ENCODE data around the gene USP6.
"Not testable (repeated sequence)": the region's sequence is repeated elsewhere in the genome, so short reads cannot be mapped to it uniquely, and the experiment has no call there.

Gene USP6

DNA sequence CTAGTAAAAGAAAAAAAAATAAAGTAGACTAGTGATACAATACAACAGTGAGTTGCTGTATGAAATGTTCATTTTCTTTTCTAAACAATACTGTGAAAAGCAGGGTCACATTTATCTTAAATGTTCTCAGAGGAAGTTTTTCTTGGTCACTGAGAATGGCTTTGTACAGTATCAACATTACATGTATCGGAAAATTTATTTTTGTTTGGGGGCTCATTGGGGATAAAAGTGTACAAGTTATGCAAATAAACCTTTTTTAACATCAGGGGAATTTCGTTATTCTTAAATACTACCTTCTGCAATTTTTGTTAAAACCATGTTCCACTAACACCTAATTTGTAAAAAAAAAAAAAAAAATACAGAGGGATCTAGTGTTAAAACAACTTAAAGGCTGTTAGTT is 84.5 kb downstream of the USP6 start:
- no peak for DNase-seq

DNA sequence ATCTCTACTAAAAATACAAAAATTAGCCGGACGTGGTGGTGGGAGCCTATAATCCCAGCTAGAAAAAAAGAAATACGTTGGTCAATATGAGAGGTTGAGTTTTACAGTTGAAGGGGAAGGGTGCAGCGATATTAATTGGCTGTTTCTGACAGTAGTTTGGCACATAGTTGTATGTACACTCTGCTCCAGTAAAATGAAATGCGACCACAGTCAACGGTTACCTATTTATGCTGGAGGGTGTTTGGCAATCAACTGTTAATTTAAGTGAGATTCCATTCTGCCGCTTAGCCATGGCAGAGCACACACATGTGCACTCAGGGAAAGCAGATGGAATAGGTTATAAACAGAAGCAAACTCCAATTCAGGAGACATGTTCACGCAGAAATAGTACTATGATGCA is 85.2 kb downstream of the USP6 start:
- no peak for DNase-seq

DNA sequence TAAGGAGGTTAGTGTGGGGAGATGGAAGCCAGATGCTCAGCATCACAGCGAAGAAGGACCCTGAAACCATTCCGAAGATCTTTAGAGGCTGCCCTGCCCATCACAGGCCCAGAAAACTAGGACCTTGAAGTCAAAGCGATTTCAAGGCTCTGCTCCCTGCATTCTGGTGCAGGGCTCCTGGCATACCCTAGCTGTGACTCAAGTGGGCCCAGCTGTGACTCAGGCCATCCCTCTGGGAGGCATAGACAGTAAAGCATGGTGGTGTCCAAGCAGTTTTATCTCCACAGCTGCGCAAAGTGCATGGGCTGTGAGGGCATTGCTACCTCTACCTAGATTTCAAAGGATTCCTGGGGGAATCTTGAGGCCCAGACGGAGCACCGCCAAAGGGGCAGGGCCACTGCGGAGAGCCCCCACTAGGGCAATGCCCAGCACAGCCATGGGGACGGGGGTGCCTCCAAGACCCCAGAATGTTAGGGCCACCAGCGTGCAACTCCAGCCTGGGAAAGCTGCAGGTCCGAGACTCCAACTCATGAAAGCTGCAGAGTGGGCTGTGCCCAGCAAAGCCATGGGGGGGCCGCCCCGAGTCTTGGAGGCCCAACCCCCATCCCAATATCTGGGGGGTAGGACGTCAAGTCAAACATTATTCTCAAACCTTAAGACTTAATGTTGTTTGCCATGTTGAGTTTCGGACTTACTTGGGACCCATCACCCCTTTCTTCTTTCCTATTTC is 87.5 kb downstream of the USP6 start:
- no peak for DNase-seq

DNA sequence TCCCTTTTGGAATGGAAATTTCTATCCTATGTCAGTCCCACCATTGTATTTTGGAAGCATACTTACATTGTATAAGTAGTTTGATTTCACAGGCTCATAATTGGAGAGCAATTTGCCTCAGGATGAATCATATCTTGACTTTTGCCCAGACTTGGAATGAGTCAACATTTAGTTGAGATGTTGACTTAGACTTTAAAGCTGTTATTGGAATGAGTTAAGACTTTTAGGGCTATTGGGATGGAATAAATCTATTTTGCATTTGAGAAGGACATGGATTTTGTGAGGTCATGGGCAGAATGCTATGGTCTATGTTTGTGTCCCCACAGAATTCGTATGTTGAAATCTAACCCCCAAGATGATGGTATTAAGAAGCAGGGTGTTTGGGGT is 88.1 kb downstream of the USP6 start:
- DNase-seq = no peak

DNA sequence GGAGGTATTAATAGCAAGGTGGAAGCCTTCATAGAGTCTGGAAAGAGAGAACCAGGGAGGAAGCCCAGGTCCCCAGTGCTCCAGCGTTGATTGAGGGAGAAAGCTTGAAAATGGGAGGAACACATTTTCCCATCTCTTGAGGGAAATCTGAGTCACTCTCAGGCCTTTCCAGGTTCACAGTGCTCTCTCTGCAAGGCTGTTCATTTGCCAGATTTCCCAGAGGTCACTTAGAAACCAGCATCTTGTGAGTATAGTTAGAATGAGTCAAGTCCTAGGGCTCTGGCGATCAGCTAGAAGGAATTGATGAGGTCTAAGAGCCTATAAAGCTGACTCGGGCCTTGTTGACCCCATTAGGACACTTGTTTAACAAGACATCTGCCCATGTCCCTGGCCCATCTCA is 93.6 kb downstream of the USP6 start:
- DNase-seq = no peak

DNA sequence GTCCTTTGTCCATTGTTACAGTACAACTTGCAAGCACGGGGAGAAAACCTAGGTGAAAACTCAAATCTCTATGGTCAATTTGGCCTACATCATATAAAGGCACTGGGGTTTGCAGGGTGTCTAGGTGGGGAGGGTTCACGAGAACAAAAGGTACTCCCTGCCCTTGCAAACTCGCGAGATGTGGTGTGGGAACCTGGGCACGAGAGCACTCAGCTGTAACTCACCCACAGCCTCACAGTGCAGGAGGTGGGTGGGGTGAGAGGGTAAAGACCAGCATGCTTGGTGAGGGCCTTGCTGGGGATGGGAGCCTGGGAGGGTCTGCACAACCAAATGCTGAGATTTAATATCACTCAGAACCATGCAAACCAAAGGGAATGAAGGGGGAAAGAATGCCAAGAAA is 94.3 kb downstream of the USP6 start:
- DNase-seq = no peak

DNA sequence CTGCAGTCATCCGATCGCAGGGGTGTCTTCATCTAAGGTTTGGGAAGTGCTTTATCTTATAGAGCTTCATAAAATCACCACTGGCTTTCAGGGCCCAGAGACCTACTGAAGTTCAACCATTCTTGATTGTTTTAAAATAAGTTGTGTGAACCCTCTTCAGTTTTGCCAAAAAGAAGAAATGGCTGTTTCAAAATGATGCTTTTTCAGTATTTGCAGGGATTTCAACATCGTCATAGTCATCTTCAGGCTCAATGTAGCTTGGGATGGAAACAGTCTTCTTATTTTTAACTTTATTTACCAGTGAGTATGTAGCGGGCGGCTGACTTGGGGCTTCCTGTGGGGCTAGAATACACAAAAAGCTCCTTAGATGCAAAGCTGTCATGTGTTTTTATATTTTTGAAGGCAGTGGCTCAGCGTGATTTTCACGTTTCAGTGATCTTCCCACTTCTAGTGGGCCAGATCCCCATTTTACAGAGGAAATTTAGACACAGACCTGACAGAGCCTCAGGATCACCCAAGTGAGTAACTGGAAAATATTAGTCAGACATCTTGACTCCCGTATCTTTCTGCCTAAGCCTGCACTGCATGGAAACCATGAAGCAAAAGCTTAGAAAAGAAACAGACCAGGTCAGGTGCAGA is 94.9 kb downstream of the USP6 start:
- no peak for DNase-seq

DNA sequence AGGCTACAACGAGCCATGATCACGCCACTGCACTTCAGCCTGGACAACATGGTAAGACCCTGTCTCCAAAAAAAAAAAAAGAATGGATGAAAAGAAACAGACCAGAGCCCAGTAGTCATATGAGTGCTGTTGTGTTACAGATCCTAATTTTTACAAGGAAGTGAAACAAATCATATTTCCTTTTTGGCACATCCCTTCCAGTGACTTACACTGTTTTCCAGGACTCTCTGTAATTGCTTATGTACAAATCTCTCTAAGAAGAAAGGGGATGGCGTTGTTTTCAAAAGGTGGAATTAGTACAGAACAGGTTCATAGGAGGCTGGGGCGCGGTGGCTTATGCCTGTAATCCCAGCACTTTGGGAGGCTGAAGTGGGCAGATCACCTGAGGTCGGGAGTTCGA is 95.6 kb downstream of the USP6 start:
- no peak for DNase-seq

DNA sequence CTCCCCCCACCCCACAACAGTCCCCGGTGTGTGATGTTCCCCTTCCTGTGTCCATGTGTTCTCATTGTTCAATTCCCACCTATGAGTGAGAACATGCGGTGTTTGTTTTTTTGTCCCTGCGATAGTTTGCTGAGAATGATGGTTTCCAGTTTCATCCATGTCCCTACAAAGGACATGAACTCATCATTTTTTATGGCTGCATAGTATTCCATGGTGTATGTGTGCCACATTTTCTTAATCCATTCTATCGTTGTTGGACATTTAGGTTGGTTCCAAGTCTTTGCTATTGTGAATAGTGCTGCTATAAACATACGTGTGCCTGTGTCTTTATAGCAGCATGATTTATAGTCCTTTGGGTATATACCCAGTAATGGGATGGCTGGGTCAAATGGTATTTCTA is 101.7 kb downstream of the USP6 start:
- not testable (repeated sequence) for DNase-seq

DNA sequence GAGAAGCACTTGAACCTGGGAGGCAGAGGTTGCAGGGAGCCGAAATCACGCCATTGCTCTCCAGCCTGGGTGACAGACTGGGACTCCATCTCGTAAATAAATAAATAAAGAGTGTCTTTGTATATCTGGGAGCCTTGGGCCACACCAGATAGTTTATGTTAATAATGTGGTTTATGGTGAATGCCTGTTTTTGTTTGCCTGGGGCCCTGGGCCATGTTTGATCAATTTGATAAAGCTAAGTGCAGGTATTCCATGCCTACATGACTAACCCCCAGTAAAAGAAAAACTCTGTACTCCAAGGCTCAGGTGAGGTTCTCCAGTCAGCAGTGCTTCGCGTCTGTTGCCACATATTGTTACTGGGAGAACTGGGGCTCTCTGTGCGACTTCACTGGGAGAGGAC is 103.7 kb downstream of the USP6 start:
- no peak for DNase-seq

DNA sequence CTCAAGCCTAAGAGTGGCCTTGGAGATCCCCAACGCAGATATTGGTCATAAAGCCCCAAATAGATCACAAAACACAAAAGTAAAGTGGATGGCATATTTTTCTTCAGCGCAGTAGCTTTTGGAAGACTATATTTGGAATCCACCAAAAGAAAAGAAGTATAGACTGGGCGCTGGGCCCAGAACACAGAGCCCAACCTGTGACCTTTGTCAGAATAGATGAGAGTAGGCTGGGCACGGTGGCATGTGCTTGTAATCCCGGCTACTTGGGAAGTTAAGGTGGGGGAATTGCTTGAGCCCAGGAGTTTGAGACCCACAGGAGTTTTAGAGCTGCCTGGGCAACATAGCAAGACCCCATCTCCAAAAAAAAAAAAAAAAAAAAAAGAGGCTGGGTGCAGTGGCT is 104.2 kb downstream of the USP6 start:
- no peak for DNase-seq

DNA sequence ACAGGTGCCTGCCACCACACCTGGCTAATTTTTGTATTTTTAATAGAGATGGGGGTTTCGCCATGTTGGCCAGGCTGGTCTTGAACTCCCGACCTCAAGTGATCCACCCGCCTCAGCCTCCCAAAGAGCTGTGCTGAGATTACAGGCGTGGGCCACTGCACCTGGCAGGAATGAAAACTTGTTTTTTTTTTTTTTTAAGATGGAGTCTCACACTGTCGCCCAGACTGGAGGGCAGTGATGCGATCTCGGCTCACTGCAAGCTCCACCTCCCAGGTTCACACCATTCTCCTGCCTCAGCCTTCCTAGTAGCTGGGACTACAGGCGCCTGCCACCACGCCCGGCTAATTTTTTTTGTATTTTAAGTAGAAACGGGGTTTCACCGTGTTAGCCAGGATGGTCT is 106.1 kb downstream of the USP6 start:
- not testable (repeated sequence) for DNase-seq

All from GF-D8 (cell line).